GM12892 (cell line): Measurements from ENCODE around the gene CDH13.

Experiments used
- POLR2A ChIP-seq: IDR thresholded peaks from 2 replicates; pipeline ENCODE4 v1.6.1; 2011; ENCODE audit warnings: low read depth, low read length, control low read depth
- TAF1 ChIP-seq: IDR thresholded peaks from 2 replicates; pipeline ENCODE4 v1.6.1; 2011; ENCODE audit warnings: low read depth, mild to moderate bottlenecking, control low read depth, low read length, borderline replicate concordance

DNA sequence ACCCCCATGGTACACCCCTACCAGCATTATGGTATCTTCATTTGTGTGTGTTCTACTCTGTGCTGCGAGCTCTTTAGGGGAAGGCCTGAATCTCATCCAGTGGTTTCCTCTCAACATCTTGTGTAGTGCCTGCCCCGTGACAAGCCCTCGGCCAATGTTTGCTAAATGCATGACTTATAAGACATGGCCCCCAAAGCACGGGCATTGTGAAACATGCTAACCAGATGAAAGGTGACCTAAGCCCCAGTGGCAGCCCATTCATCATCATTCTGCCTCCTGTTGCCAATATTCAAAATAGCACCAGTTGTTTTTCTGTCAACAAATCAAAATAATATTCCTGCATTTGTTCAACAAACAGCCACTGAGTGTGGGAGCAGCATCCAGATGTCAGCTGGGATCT lies 1072.2 kb downstream of the CDH13 start:
- TF ChIP-seq TAF1 = no peak
- TF ChIP-seq POLR2A = no peak
